Activated CD4-positive, alpha-beta memory T cell treated with anti-CD3 and anti-CD28 coated beads, Interleukin-2, amount 10 ng/mL, durations not matched to agents 7 days and 5 days (primary cell): ENCODE measurements around the gene TOMM20. TPM values are rescaled to one million over a fixed set of nuclear protein-coding genes. Genes with fewer than 3 reads are reported as not detected.

Experiments used
- CTCF ChIA-PET: fragments of 350-600 bp; sonication (Branson Sonifier 250); formaldehyde crosslinking; loops from one replicate; lab custom pipeline; 2021; ENCODE audit warnings: antibody characterized with exemption, inconsistent platforms; lab: Charles Lee
- POLR2A ChIA-PET: fragments of 350-600 bp; sonication (Branson Sonifier 250); formaldehyde crosslinking; loops from one replicate; lab custom pipeline; 2021; ENCODE audit warnings: antibody characterized with exemption; lab: Charles Lee
- DNase-seq: peaks from one replicate; pipeline ENCODE4 v3.0.0-alpha.2; 2020
- H3K27ac Mint-ChIP-seq: one replicate; pipeline ENCODE4 v1.8.0; 2021; ENCODE audit warnings: mild to moderate bottlenecking, mixed read lengths
- H3K27me3 Mint-ChIP-seq: one replicate; pipeline ENCODE4 v1.8.0; 2021; ENCODE audit warnings: mixed read lengths
- H3K36me3 Mint-ChIP-seq: one replicate; pipeline ENCODE4 v1.8.0; 2021; ENCODE audit warnings: low read depth, mixed read lengths
- H3K4me1 Mint-ChIP-seq: one replicate; pipeline ENCODE4 v1.8.0; 2021; ENCODE audit warnings: mixed read lengths
- H3K4me3 Mint-ChIP-seq: one replicate; pipeline ENCODE4 v1.8.0; 2021; ENCODE audit warnings: mild to moderate bottlenecking, mixed read lengths
- H3K9me3 Mint-ChIP-seq: one replicate; pipeline ENCODE4 v1.8.0; 2021; ENCODE audit warnings: mixed read lengths
- total RNA-seq, 2 experiments: library from RNA; stranded (reverse); gene quantifications; one replicate each; pipeline ENCODE4 v1.2.3, GENCODE V29; 2021

TOMM20 gene
- total RNA-seq, 2 experiments from 2014 or later: 81.4 to 89.3 TPM

DNA sequence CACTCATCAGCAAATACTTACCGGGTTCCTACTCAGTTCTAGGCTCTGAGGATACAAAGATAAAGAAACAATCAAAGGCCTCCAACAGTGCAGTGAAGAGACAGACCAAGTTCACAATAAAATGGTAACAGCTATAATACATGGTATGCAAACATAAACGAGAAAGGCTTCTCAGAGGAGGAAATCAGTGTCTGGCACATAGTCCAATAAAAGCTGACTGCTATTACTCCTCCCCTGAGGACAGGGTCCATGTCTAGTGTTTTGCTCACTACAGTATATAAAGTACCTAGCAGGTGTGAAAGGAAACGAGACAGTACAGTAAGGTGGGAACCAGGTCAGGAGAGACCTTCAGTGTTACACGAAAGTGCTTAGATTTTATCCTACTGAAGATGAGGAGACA lies 28.1 kb upstream of the TOMM20 start:
- ChIA-PET CTCF (interaction anchor here (1.0 to 1.7 kb wide), 5 partner anchors 10 to 260 kb away, joined by 3 to 6 read pairs (median 3); partner anchors contain the start of gene TOMM20), POLR2A (interaction anchor here (1.3 to 1.6 kb wide), 2 partner anchors 12 to 28 kb away, joined by 3 to 6 read pairs; partner anchors contain the start of gene TOMM20)
- no peaks in the 10 kb centered on the region for H3K9me3 Mint-ChIP-seq
- peaks cover 41% of the 10 kb centered on the region for H3K36me3 Mint-ChIP-seq
- H3K27me3 Mint-ChIP-seq: no peaks in the 10 kb centered on the region
- DNase-seq: no peak
- no peak overlapping the region for H3K4me3 Mint-ChIP-seq
- H3K27ac Mint-ChIP-seq: no peak overlapping the region
- H3K4me1 Mint-ChIP-seq: peaks cover 26% of the 10 kb centered on the region

DNA sequence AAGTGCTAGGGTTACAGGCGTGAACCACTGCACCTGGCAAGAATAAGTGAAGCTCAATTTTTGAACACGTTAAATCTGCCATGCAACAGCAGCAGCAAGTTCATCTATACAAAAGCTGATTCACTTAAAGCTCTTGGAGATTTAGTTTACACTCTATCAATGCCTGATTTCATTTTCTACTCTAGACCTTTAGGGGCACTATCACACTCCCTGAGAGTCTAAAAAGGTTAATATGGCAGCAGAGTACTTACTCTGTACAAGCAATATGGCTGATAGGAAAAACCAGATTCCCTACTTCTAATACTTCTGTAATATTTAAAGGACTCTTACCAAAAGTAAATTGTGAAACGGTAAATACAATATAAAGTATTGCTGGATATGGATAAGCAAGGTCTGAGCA lies 27.6 kb upstream of the TOMM20 start:
- Mint-ChIP-seq H3K4me1 (peaks cover 27% of the 10 kb centered on the region), H3K36me3 (peaks cover 45% of the 10 kb centered on the region), H3K27ac (no peak overlapping the region), H3K4me3 (no peak overlapping the region), H3K27me3 (no peaks in the 10 kb centered on the region), H3K9me3 (no peaks in the 10 kb centered on the region)
- ChIA-PET POLR2A (interaction anchor here (1.6 kb wide), 1 partner anchor 12 kb away, joined by 6 read pairs; no protein-coding TSS in a partner anchor), CTCF (interaction anchor here (0.5 to 1.7 kb wide), 7 partner anchors 11 to 261 kb away, joined by 3 to 6 read pairs (median 3); partner anchors contain the start of gene TOMM20)
- no peak for DNase-seq

DNA sequence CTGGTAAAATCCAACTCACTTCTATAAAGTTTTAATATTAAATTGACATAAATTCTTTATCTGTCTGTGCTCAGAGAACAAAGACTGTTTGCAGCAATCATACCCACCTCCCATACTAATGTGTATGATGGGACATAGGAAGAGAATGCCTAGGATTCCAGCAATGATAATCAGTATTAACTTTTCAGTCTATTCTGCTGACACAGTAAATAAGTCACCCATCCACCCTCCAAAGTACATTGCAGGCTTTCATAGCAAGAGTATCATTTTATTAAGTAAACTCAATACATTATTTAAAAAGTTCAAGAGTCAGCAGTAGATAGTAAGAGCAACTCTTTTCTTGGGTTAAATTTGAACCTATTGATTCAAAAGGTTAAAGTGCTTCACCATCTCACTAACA lies 23.6 kb upstream of the TOMM20 start:
- Mint-ChIP-seq H3K27me3 (no peaks in the 10 kb centered on the region), H3K4me1 (peaks cover 25% of the 10 kb centered on the region), H3K36me3 (peaks cover 60% of the 10 kb centered on the region), H3K9me3 (no peaks in the 10 kb centered on the region), H3K27ac (no peak overlapping the region), H3K4me3 (no peak overlapping the region)
- ChIA-PET POLR2A (interaction anchor here (1.6 kb wide), 1 partner anchor 15 kb away, joined by 3 read pairs; no protein-coding TSS in a partner anchor), CTCF (interaction anchor here (0.8 kb wide), 1 partner anchor 17 kb away, joined by 3 read pairs; no protein-coding TSS in a partner anchor)
- no peak for DNase-seq

DNA sequence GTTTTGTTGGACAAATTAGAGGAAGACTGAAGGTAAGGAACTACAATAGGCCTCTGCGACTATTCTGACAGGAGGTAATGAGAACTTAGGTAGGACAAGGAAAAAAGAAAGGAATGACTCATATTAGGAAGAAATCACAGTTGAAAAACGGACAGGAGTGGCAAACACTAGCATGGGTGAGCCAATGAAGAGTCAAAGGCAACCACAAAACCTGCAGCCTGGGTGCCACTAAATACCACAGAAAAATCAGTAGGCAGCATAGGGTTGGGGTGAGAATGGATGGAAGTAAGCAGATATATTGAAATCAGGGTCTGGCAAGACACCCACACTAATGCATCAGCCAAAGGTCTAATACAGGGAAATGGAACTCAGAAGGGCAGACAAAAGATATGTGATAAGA lies 22.4 kb upstream of the TOMM20 start:
- ChIA-PET CTCF (no interaction called here), POLR2A (interaction anchor here (2.4 kb wide), 1 partner anchor 10 kb away, joined by 10 read pairs; the partner anchor contains the start of gene RBM34)
- Mint-ChIP-seq H3K27ac (no peak overlapping the region), H3K27me3 (no peaks in the 10 kb centered on the region), H3K36me3 (peaks cover 67% of the 10 kb centered on the region), H3K4me1 (peaks cover 25% of the 10 kb centered on the region), H3K9me3 (no peaks in the 10 kb centered on the region), H3K4me3 (no peak overlapping the region)
- no peak for DNase-seq

- no peaks in the 10 kb centered on the region for H3K9me3 Mint-ChIP-seq
- no peak overlapping the region for H3K27ac Mint-ChIP-seq
- CTCF ChIA-PET: interaction anchor here (0.7 to 1.5 kb wide), 2 partner anchors 11 to 17 kb away, joined by 3 read pairs; partner anchors contain the start of gene RBM34
- H3K4me3 Mint-ChIP-seq: no peak overlapping the region
- no peak for DNase-seq
- peaks cover 25% of the 10 kb centered on the region for H3K4me1 Mint-ChIP-seq
- H3K36me3 Mint-ChIP-seq: peaks cover 77% of the 10 kb centered on the region
- POLR2A ChIA-PET: interaction anchor here (2.4 kb wide), 1 partner anchor 11 kb away, joined by 10 read pairs; the partner anchor contains the start of gene RBM34
- no peaks in the 10 kb centered on the region for H3K27me3 Mint-ChIP-seq
Observed at GRCh38 chr1:235149824-235150223, 21.2 kb upstream of the TOMM20 start.

DNA sequence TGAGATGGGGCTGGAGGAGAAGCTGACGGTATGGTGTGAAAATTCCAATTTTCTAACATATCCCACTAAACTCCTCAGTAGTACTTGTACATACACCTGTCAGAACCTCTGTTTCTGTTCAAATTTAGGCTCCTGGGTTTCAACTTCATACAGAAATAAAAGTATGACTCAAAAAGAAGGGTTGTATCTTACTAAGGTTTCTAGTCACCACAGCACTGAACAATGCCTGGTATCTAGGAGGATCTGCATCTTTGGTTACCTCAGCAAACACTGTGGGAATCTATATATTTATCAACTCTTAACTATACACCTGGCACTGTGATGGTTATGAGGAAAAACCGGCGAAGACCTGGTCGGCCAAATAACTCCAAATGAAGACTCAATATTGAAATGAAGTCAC lies 18.6 kb upstream of the TOMM20 start:
- no peak overlapping the region for H3K27ac Mint-ChIP-seq
- H3K4me1 Mint-ChIP-seq: peaks cover 19% of the 10 kb centered on the region
- CTCF ChIA-PET: no interaction called here
- H3K9me3 Mint-ChIP-seq: no peaks in the 10 kb centered on the region
- no peaks in the 10 kb centered on the region for H3K27me3 Mint-ChIP-seq
- POLR2A ChIA-PET: interaction anchor here (2.5 kb wide), 1 partner anchor 13 kb away, joined by 12 read pairs; the partner anchor contains the start of gene RBM34
- peaks cover 73% of the 10 kb centered on the region for H3K36me3 Mint-ChIP-seq
- no peak for DNase-seq
- H3K4me3 Mint-ChIP-seq: no peak overlapping the region

- peaks cover 77% of the 10 kb centered on the region for H3K36me3 Mint-ChIP-seq
- ChIA-PET CTCF (interaction anchor here (1.7 kb wide), 1 partner anchor 13 kb away, joined by 6 read pairs; no protein-coding TSS in a partner anchor), POLR2A (interaction anchor here (0.6 to 2.5 kb wide), 3 partner anchors 12 to 871 kb away, joined by 3 to 12 read pairs (median 3); partner anchors contain the start of gene RBM34)
- H3K9me3 Mint-ChIP-seq: no peaks in the 10 kb centered on the region
- H3K4me1 Mint-ChIP-seq: peaks cover 9% of the 10 kb centered on the region
- H3K27me3 Mint-ChIP-seq: no peaks in the 10 kb centered on the region
- no peak for DNase-seq
- H3K27ac Mint-ChIP-seq: no peak overlapping the region
- no peak overlapping the region for H3K4me3 Mint-ChIP-seq
Observed at GRCh38 chr1:235145639-235146038, 17.0 kb upstream of the TOMM20 start.

GRCh38 chr1:235142991-235143390 lies 14.4 kb upstream of the TOMM20 start:
- Mint-ChIP-seq H3K27me3 (no peaks in the 10 kb centered on the region), H3K4me3 (no peak overlapping the region), H3K4me1 (peaks cover 10% of the 10 kb centered on the region), H3K36me3 (peaks cover 79% of the 10 kb centered on the region), H3K27ac (no peak overlapping the region), H3K9me3 (no peaks in the 10 kb centered on the region)
- CTCF ChIA-PET: no interaction called here
- no peak for DNase-seq
- POLR2A ChIA-PET: interaction anchor here (0.6 to 2.1 kb wide), 2 partner anchors 15 to 18 kb away, joined by 4 to 5 read pairs; partner anchors contain the start of gene RBM34

- H3K27ac Mint-ChIP-seq: no peak overlapping the region
- H3K4me3 Mint-ChIP-seq: no peak overlapping the region
- peaks cover 86% of the 10 kb centered on the region for H3K36me3 Mint-ChIP-seq
- ChIA-PET POLR2A (interaction anchor here (0.6 to 2.9 kb wide), 6 partner anchors 11 to 232 kb away, joined by 3 to 13 read pairs (median 4); partner anchors contain the start of genes RBM34 and TOMM20), CTCF (interaction anchor here (0.6 to 1.4 kb wide), 2 partner anchors 50 to 276 kb away, joined by 3 to 5 read pairs; no protein-coding TSS in a partner anchor)
- no peaks in the 10 kb centered on the region for H3K27me3 Mint-ChIP-seq
- peaks cover 6% of the 10 kb centered on the region for H3K4me1 Mint-ChIP-seq
- H3K9me3 Mint-ChIP-seq: no peaks in the 10 kb centered on the region
- no peak for DNase-seq
Observed at GRCh38 chr1:235139315-235139714, 10.7 kb upstream of the TOMM20 start.

- POLR2A ChIA-PET: interaction anchor here (0.9 to 2.9 kb wide), 5 partner anchors 10 to 233 kb away, joined by 3 to 13 read pairs (median 5); partner anchors contain the start of genes RBM34 and TOMM20
- H3K36me3 Mint-ChIP-seq: peaks cover 85% of the 10 kb centered on the region
- H3K27ac Mint-ChIP-seq: peak overlapping the region; percentile 13
- CTCF ChIA-PET: interaction anchor here (1.4 kb wide), 1 partner anchor 277 kb away, joined by 5 read pairs; no protein-coding TSS in a partner anchor
- no peak for DNase-seq
- H3K4me1 Mint-ChIP-seq: peaks cover 6% of the 10 kb centered on the region
- no peaks in the 10 kb centered on the region for H3K9me3 Mint-ChIP-seq
- no peak overlapping the region for H3K4me3 Mint-ChIP-seq
- H3K27me3 Mint-ChIP-seq: no peaks in the 10 kb centered on the region
Observed at GRCh38 chr1:235138821-235139220, 10.2 kb upstream of the TOMM20 start.

GRCh38 chr1:235136111-235136510 lies 7.5 kb upstream of the TOMM20 start:
- ChIA-PET CTCF (interaction anchor here (1.0 kb wide), 1 partner anchor 31 kb away, joined by 4 read pairs; no protein-coding TSS in a partner anchor), POLR2A (interaction anchor here (1.4 kb wide), 1 partner anchor 9 kb away, joined by 4 read pairs; no protein-coding TSS in a partner anchor)
- no peaks in the 10 kb centered on the region for H3K27me3 Mint-ChIP-seq
- no peak overlapping the region for H3K4me3 Mint-ChIP-seq
- H3K36me3 Mint-ChIP-seq: peaks cover 68% of the 10 kb centered on the region
- DNase-seq: no peak
- H3K4me1 Mint-ChIP-seq: peaks cover 6% of the 10 kb centered on the region
- H3K9me3 Mint-ChIP-seq: no peaks in the 10 kb centered on the region
- no peak overlapping the region for H3K27ac Mint-ChIP-seq

GRCh38 chr1:235134171-235134570 lies 5.5 kb upstream of the TOMM20 start:
- H3K4me1 Mint-ChIP-seq: peaks cover 8% of the 10 kb centered on the region
- CTCF ChIA-PET: interaction anchor here (1.6 kb wide), 1 partner anchor 283 kb away, joined by 4 read pairs; no protein-coding TSS in a partner anchor
- H3K27me3 Mint-ChIP-seq: no peaks in the 10 kb centered on the region
- H3K4me3 Mint-ChIP-seq: no peak overlapping the region
- peaks cover 58% of the 10 kb centered on the region for H3K36me3 Mint-ChIP-seq
- POLR2A ChIA-PET: interaction anchor here (1.2 to 1.3 kb wide), 2 partner anchors 12 to 27 kb away, joined by 3 read pairs; partner anchors contain the start of gene RBM34
- no peak overlapping the region for H3K27ac Mint-ChIP-seq
- no peak for DNase-seq
- no peaks in the 10 kb centered on the region for H3K9me3 Mint-ChIP-seq

GRCh38 chr1:235133086-235133485 lies 4.4 kb upstream of the TOMM20 start:
- POLR2A ChIA-PET: interaction anchor here (1.1 to 1.8 kb wide), 5 partner anchors 11 to 28 kb away, joined by 3 to 7 read pairs (median 3); partner anchors contain the start of gene RBM34
- Mint-ChIP-seq H3K4me1 (peaks cover 9% of the 10 kb centered on the region), H3K4me3 (no peak overlapping the region), H3K27ac (no peak overlapping the region), H3K27me3 (no peaks in the 10 kb centered on the region), H3K9me3 (no peaks in the 10 kb centered on the region), H3K36me3 (peaks cover 50% of the 10 kb centered on the region)
- DNase-seq: no peak
- CTCF ChIA-PET: interaction anchor here (1.0 to 1.6 kb wide), 3 partner anchors 12 to 284 kb away, joined by 3 to 6 read pairs (median 4); no protein-coding TSS in a partner anchor
